ENCODE results near the gene TCHH.

The TCHH gene

GRCh38 chr1:152112101-152112884 lies 3.0 kb downstream of the TCHH start:
- DNase-seq (ENCODE audit: extremely low read depth, low read depth), result no peak
- H3K4me3 ChIP-seq (replicated peaks; ENCODE audit: low read depth, low read length), result peak overlapping the region; percentile 20
- TF ChIP-seq CTCF (IDR thresholded peaks at IDR 0.05; ENCODE audit: low read depth, low read length, missing control alignments), result no peak

- H3K4me3 ChIP-seq (replicated peaks; ENCODE audit: low read depth, low read length), result peak overlapping the region; percentile 27
- TF ChIP-seq CTCF (IDR thresholded peaks at IDR 0.05; ENCODE audit: low read depth, low read length, missing control alignments), result no peak
- DNase-seq (ENCODE audit: extremely low read depth, low read depth), result no peak
Observed at GRCh38 chr1:152111515-152111968, 3.7 kb downstream of the TCHH start.

DNA sequence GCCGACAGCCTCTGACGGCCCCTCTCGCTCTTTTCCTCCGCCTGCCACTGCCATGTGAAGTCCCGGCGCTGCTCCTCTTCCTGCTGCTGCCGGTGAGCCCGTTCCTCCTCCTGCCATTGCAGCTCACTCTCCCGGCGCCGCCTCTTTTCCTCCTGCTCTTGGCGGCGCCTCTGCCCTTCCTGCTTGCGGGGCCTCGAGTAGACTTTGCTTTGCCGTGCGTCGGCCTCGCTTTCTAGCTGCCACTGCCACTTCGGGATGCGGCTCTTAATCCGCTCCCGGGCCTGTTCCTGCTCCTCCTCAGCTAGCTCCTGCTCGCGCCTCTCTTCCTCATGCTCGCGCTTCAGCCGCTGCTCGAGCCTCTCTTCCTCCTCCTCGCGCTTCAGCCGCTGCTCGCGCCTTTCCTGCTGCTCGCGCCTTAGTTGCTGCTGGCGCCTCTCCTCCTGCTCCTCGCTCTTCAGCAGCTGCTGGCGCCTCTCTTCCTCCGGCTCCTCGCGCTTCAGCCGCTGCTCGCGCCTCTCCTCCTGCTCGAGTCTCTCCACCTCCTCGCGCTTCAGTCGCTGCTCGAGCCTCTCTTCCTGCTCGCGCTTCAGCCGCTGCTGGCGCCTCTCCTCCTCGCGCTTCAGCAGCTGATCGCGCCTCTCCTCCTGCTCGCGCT lies 4.3 kb downstream of the TCHH start:
- no peak for DNase-seq (ENCODE audit: extremely low read depth, low read depth)
- no peak for TF ChIP-seq CTCF (IDR thresholded peaks at IDR 0.05; ENCODE audit: low read depth, low read length, missing control alignments)
- peak overlapping the region; percentile 27 for H3K4me3 ChIP-seq (replicated peaks; ENCODE audit: low read depth, low read length)

- TF ChIP-seq CTCF (IDR thresholded peaks at IDR 0.05; ENCODE audit: low read depth, low read length, missing control alignments), result no peak
- peak overlapping the region; percentile 27 for H3K4me3 ChIP-seq (replicated peaks; ENCODE audit: low read depth, low read length)
Observed at GRCh38 chr1:152110365-152110859, 4.8 kb downstream of the TCHH start.

GRCh38 chr1:152109998-152110294 lies 5.3 kb downstream of the TCHH start:
- H3K4me3 ChIP-seq (replicated peaks; ENCODE audit: low read depth, low read length), result no peak overlapping the region
- TF ChIP-seq CTCF (IDR thresholded peaks at IDR 0.05; ENCODE audit: low read depth, low read length, missing control alignments), result no peak
- DNase-seq (ENCODE audit: extremely low read depth, low read depth), result no peak

More at GRCh38 chr1:152110365-152110859, 4.8 kb downstream of the TCHH start:
- no peak for DNase-seq (ENCODE audit: extremely low read depth, low read depth)

GRCh38 chr1:152109231-152109997 lies 5.8 kb downstream of the TCHH start:
- no peak for DNase-seq (ENCODE audit: extremely low read depth, low read depth)
- no peak overlapping the region for H3K4me3 ChIP-seq (replicated peaks; ENCODE audit: low read depth, low read length)
- TF ChIP-seq CTCF (IDR thresholded peaks at IDR 0.05; ENCODE audit: low read depth, low read length, missing control alignments), result no peak

Data from HFF-Myc (cell line).